Panc1 (cell line): ENCODE results near the gene EGFLAM.

Experiments
- POLR2AphosphoS5 ChIP-seq: IDR thresholded peaks from 2 replicates; pipeline ENCODE4 v1.6.1; 2012; ENCODE audit warnings: mild to moderate bottlenecking, low read depth, low read length, moderate library complexity
- SIN3A ChIP-seq: IDR thresholded peaks from 2 replicates; pipeline ENCODE4 v1.6.1; 2012; ENCODE audit warnings: low read depth, mild to moderate bottlenecking, low read length, moderate library complexity, borderline replicate concordance; ENCODE audit not compliant: insufficient read depth
- TCF7L2 ChIP-seq: IDR thresholded peaks from 2 replicates; pipeline ENCODE4 v1.6.1; 2011; ENCODE audit warnings: mild to moderate bottlenecking, low read depth, low read length, inconsistent platforms
- TF ChIP-seq, protein P1 (sequence below): fragments of 450-650 bp; IDR thresholded peaks from 2 replicates; pipeline ENCODE4 v1.5.1; 2017; ENCODE audit warnings: mild to moderate bottlenecking
- TF ChIP-seq, protein P2 (sequence below), 2 experiments: IDR thresholded peaks; 2 replicates each; pipeline ENCODE4 v1.6.1; 2011 to 2012; ENCODE audit warnings: low read depth in 2 of 2, control low read depth in 1 of 2, low read length in 1 of 2, mild to moderate bottlenecking in 1 of 2, moderate library complexity in 1 of 2; ENCODE audit not compliant: insufficient read depth in 1 of 2

DNA sequence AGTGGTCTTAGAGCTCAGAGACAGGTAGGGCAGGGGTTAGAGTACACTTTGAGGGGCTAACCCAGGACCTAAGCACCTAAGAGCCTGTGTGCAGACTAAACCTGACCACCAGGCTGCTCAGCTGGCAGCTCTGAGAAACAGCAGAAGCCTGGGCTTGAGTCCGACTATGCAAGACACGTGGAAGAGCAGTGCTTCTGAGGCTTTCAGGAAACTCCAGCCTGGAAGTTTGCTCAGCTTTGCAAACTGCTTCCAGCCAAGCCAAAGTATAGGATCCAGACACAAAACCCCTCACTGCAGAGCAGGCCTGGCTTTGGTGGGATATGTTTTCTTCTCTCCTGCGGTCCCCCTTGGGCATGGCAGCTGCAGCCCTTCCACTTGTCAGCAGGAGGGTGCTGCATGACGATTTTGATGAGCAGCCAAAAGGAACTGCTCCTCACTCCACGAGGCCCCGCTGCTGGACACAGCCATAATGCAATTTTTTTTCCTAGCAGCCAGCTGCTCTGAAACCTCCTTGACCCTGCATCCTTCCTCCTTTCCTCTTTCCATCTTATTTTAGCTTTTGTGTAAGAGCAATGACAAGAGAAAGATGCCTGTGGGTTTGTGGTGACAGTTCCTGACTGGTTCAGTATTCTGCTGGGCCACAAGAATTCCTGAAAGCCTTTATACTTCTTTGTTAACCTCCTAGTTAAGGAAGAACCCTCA, 175.0 kb downstream of the EGFLAM start:
- TF ChIP-seq, protein P1, sequence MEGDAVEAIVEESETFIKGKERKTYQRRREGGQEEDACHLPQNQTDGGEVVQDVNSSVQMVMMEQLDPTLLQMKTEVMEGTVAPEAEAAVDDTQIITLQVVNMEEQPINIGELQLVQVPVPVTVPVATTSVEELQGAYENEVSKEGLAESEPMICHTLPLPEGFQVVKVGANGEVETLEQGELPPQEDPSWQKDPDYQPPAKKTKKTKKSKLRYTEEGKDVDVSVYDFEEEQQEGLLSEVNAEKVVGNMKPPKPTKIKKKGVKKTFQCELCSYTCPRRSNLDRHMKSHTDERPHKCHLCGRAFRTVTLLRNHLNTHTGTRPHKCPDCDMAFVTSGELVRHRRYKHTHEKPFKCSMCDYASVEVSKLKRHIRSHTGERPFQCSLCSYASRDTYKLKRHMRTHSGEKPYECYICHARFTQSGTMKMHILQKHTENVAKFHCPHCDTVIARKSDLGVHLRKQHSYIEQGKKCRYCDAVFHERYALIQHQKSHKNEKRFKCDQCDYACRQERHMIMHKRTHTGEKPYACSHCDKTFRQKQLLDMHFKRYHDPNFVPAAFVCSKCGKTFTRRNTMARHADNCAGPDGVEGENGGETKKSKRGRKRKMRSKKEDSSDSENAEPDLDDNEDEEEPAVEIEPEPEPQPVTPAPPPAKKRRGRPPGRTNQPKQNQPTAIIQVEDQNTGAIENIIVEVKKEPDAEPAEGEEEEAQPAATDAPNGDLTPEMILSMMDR: no peak
- no peak for TF ChIP-seq POLR2AphosphoS5
- TF ChIP-seq, protein P2, sequence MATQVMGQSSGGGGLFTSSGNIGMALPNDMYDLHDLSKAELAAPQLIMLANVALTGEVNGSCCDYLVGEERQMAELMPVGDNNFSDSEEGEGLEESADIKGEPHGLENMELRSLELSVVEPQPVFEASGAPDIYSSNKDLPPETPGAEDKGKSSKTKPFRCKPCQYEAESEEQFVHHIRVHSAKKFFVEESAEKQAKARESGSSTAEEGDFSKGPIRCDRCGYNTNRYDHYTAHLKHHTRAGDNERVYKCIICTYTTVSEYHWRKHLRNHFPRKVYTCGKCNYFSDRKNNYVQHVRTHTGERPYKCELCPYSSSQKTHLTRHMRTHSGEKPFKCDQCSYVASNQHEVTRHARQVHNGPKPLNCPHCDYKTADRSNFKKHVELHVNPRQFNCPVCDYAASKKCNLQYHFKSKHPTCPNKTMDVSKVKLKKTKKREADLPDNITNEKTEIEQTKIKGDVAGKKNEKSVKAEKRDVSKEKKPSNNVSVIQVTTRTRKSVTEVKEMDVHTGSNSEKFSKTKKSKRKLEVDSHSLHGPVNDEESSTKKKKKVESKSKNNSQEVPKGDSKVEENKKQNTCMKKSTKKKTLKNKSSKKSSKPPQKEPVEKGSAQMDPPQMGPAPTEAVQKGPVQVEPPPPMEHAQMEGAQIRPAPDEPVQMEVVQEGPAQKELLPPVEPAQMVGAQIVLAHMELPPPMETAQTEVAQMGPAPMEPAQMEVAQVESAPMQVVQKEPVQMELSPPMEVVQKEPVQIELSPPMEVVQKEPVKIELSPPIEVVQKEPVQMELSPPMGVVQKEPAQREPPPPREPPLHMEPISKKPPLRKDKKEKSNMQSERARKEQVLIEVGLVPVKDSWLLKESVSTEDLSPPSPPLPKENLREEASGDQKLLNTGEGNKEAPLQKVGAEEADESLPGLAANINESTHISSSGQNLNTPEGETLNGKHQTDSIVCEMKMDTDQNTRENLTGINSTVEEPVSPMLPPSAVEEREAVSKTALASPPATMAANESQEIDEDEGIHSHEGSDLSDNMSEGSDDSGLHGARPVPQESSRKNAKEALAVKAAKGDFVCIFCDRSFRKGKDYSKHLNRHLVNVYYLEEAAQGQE (IDR thresholded peaks at IDR 0.05; ENCODE audit: insufficient read depth in 1 of 2, low read depth in 2 of 2, low read length in 1 of 2): no peak
- TF ChIP-seq SIN3A: no peak
- no peak for TF ChIP-seq TCF7L2
